Thyroid gland (tissue), 4 donors: Measurements from ENCODE around the gene UNC13A.

Source experiments
- CTCF ChIP-seq, 6 experiments: fragments of 200-600 bp in 3 of 6; fragments of 450-650 bp in 3 of 6; sonication (generic) in 3 of 6; IDR thresholded peaks; one replicate each; pipeline ENCODE4 v1.5.1; 2016 to 2019; ENCODE audit warnings: antibody characterized with exemption in 6 of 6, mild to moderate bottlenecking in 2 of 6, inconsistent platforms in 1 of 6, moderate library complexity in 1 of 6
- POLR2A ChIP-seq, 2 donors: fragments of 450-650 bp; IDR thresholded peaks; one replicate each; pipeline ENCODE4 v1.6.1; 2017; ENCODE audit warnings: antibody characterized with exemption in 2 of 2, mild to moderate bottlenecking in 2 of 2, moderate library complexity in 1 of 2

GRCh38 chr19:17633700-17634099 is 54.5 kb downstream of the UNC13A start:
- TF ChIP-seq CTCF (IDR thresholded peaks at IDR 0.05) (no peak), POLR2A (IDR thresholded peaks at IDR 0.05) (no peak)
